ENCODE measurements around the gene PCDH18.
"Not testable (repeated sequence)": the region's sequence is repeated elsewhere in the genome, so short reads cannot be mapped to it uniquely, and the experiment has no call there.

Gene PCDH18

GRCh38 chr4:137531986-137532868, at the start of gene PCDH18:
TSS of gene PCDH18 (minus strand) at chr4:137532494. CDS start at chr4:137532088, 406 bp downstream.
- no peak for DNase-seq (ENCODE audit: low read depth in 2 of 2)

- DNase-seq (ENCODE audit: low read depth in 2 of 2), result no peak
These were observed 44.2 kb upstream of the PCDH18 start for GRCh38 chr4:137576446-137576845.

GRCh38 chr4:137572647-137573046, 40.4 kb upstream of the PCDH18 start:
- DNase-seq (ENCODE audit: low read depth in 2 of 2), result no peak

GRCh38 chr4:137572163-137572562, 39.9 kb upstream of the PCDH18 start:
- DNase-seq (ENCODE audit: low read depth in 2 of 2), result no peak

- no peak for DNase-seq (ENCODE audit: low read depth in 2 of 2)
These were observed 27.5 kb upstream of the PCDH18 start for GRCh38 chr4:137559801-137560200.

GRCh38 chr4:137558951-137559350, 26.7 kb upstream of the PCDH18 start:
- no peak for DNase-seq (ENCODE audit: low read depth in 2 of 2)

- no peak for DNase-seq (ENCODE audit: low read depth in 2 of 2)
These were observed 13.2 kb upstream of the PCDH18 start for GRCh38 chr4:137545461-137545861.

- DNase-seq (ENCODE audit: low read depth in 2 of 2), result no peak
These were observed 11.4 kb upstream of the PCDH18 start for GRCh38 chr4:137543648-137544047.

- DNase-seq (ENCODE audit: low read depth in 2 of 2), result no peak
These were observed 10.9 kb upstream of the PCDH18 start for GRCh38 chr4:137543198-137543597.

GRCh38 chr4:137541876-137542646, 9.8 kb upstream of the PCDH18 start:
- DNase-seq (ENCODE audit: low read depth in 2 of 2), result no peak

- no peak for DNase-seq (ENCODE audit: low read depth in 2 of 2)
These were observed 8.9 kb upstream of the PCDH18 start for GRCh38 chr4:137541181-137541580.

- DNase-seq (ENCODE audit: low read depth in 2 of 2), result no peak
These were observed 8.1 kb upstream of the PCDH18 start for GRCh38 chr4:137540356-137540755.

- DNase-seq (ENCODE audit: low read depth in 2 of 2), result no peak
These were observed 6.2 kb upstream of the PCDH18 start for GRCh38 chr4:137538526-137538925.

GRCh38 chr4:137537807-137538206, 5.5 kb upstream of the PCDH18 start:
- DNase-seq (ENCODE audit: low read depth in 2 of 2), result not testable (repeated sequence)

- no peak for DNase-seq (ENCODE audit: low read depth in 2 of 2)
These were observed 4.7 kb upstream of the PCDH18 start for GRCh38 chr4:137536789-137537561.

- no peak for DNase-seq (ENCODE audit: low read depth in 2 of 2)
These were observed 3.4 kb upstream of the PCDH18 start for GRCh38 chr4:137535718-137536117.

GRCh38 chr4:137534516-137534915, 2.2 kb upstream of the PCDH18 start:
- no peak for DNase-seq (ENCODE audit: low read depth in 2 of 2)

- no peak for DNase-seq (ENCODE audit: low read depth in 2 of 2)
These were observed 1.6 kb upstream of the PCDH18 start for GRCh38 chr4:137533855-137534254.

- DNase-seq (ENCODE audit: low read depth in 2 of 2), result no peak
These were observed 559 bp upstream of the PCDH18 start for GRCh38 chr4:137532869-137533236.

GRCh38 chr4:137531168-137531985, 917 bp downstream of the PCDH18 start:
- DNase-seq (ENCODE audit: low read depth in 2 of 2), result no peak

- no peak for DNase-seq (ENCODE audit: low read depth in 2 of 2)
These were observed 2.1 kb downstream of the PCDH18 start for GRCh38 chr4:137530176-137530575.
